ENCODE results near the gene TNNT1. TPM values are rescaled to one million over a fixed set of nuclear protein-coding genes. Genes with fewer than 3 reads are reported as not detected.
A peak's percentile ranks its signal among the peaks of the same experiment; 100 is the strongest.

Gene TNNT1
- polyA plus RNA-seq, 1 of the 3 experiments (the other 2 are of a cell fraction) = 39.5 TPM

DNA sequence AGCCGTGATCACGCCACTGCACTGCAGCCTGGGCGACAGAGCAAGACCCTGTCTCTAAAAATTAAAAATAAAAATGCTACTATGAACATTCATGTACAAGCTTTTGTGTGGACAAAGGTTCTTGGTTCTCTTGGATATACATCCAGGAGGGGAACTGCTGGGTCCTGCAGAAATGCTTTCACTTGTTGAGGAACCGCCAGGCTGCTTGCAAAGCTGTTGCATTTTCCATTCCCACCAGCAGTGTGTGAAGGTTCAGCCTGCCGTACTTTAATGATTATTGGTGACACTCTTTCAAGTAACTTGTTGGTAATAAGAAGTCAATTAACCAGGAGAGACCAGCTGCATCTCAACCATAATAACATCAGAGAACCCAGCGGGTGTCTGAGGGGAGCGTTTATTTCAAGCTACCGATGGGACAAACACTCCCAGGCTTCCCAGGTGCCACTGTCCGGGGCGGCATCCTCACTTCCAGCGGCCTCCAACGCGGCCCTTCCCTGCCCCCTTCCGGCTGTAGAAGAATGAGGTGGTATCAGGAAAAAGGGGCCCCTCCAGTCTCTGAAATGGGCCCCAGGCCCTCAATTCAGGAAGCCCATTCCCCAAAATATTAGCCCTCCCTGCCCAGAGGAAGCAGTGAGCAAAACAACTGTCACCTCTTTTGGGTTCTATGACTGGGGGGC, 16.4 kb downstream of the TNNT1 start:
- Histone ChIP-seq H3K36me3 (replicated peaks in 1 of 2; ENCODE audit: control insufficient read depth in 1 of 2, insufficient read depth in 2 of 2, low read length in 1 of 2) (no peaks in the 10 kb centered on the region), H3F3A (replicated peaks; ENCODE audit: insufficient read depth) (peaks cover 4% of the 10 kb centered on the region), H3K9me3 (no peaks in the 10 kb centered on the region), H3K79me2 (ENCODE audit: insufficient read depth) (no peaks in the 10 kb centered on the region), H3K4me2 (no peak overlapping the region), H4K20me1 (ENCODE audit: insufficient read depth) (no peaks in the 10 kb centered on the region), H3K9ac (no peak overlapping the region), H2AFZ (ENCODE audit: low read depth) (no peak overlapping the region), H3K27ac (ENCODE audit: low read depth in 2 of 2, low read length in 1 of 2) (no peak overlapping the region), H3K4me3 (ENCODE audit: low read depth in 2 of 2, low read length in 1 of 2) (no peak overlapping the region), H3K27me3 (ENCODE audit: insufficient read depth) (peaks cover 13% of the 10 kb centered on the region; the same call in 1 of the 2 replicates), H3K4me1 (ENCODE audit: control insufficient read depth in 1 of 2, insufficient read depth in 2 of 2, low read depth in 1 of 2, low read length in 1 of 2) (no peaks in the 10 kb centered on the region), H3K9me2 (no peaks in the 10 kb centered on the region)
- TF ChIP-seq GABPA (IDR thresholded peaks at IDR 0.05; ENCODE audit: low read depth) (no peak), RAD21 (IDR thresholded peaks at IDR 0.05; ENCODE audit: low read length) (peak; percentile 55), CTCF (IDR thresholded peaks at IDR 0.05) (peak; percentile 41), POLR2AphosphoS5 (IDR thresholded peaks at IDR 0.05; ENCODE audit: low read depth, low read length) (no peak)
- ChIA-PET POLR2A (interaction anchor here (0.5 kb wide), 1 partner anchor 104 kb away, joined by 5 read pairs; no protein-coding TSS in a partner anchor), CTCF (interaction anchor here (0.7 to 3.2 kb wide), 13 partner anchors 10 to 486 kb away, joined by 3 to 37 read pairs (median 4); partner anchors contain the start of gene PPP1R12C)
- DNase-seq = peak; percentile 56
- WGBS (ENCODE audit: low lambda C conversion rate) = 52% methylated on average over 14 of the region's 14 CpGs

DNA sequence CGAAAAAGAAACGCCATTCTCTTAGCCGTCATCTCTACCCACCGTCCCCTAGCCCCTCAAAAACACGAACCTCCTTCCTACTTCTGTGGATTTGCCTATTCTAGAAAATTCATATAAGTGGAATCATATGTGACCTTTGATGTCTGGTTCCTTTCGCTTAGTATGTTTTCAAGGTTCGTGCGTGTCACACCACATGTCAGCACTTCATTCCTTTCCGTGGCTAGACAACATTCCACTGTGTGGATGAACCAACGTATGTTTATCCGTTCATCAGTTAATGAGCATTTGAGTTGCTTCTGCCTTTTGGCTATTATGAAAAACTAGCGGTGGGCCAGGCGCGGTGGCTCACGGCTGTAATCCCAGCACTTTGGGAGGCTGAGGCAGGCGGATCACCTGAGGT, 17.6 kb downstream of the TNNT1 start:
- Histone ChIP-seq H3K9me3 (no peaks in the 10 kb centered on the region), H3K9me2 (no peaks in the 10 kb centered on the region), H3K27me3 (ENCODE audit: insufficient read depth) (peaks cover 13% of the 10 kb centered on the region; the same call in 1 of the 2 replicates), H4K20me1 (ENCODE audit: insufficient read depth) (no peaks in the 10 kb centered on the region), H3K4me1 (ENCODE audit: control insufficient read depth in 1 of 2, insufficient read depth in 2 of 2, low read depth in 1 of 2, low read length in 1 of 2) (no peaks in the 10 kb centered on the region), H3K27ac (ENCODE audit: low read depth in 2 of 2, low read length in 1 of 2) (no peak overlapping the region), H3K9ac (no peak overlapping the region), H3K4me3 (ENCODE audit: low read depth in 2 of 2, low read length in 1 of 2) (no peak overlapping the region), H3K79me2 (ENCODE audit: insufficient read depth) (no peaks in the 10 kb centered on the region), H3K4me2 (no peak overlapping the region), H3K36me3 (replicated peaks in 1 of 2; ENCODE audit: control insufficient read depth in 1 of 2, insufficient read depth in 2 of 2, low read length in 1 of 2) (no peaks in the 10 kb centered on the region), H2AFZ (ENCODE audit: low read depth) (no peak overlapping the region), H3F3A (replicated peaks; ENCODE audit: insufficient read depth) (peaks cover 4% of the 10 kb centered on the region)
- CTCF ChIA-PET = interaction anchor here (2.5 to 3.2 kb wide), 3 partner anchors 11 to 250 kb away, joined by 8 to 37 read pairs (median 23); no protein-coding TSS in a partner anchor
- 64% methylated on average over 16 of the region's 16 CpGs for WGBS (ENCODE audit: low lambda C conversion rate)
- no peak for DNase-seq
- POLR2A ChIA-PET = no interaction called here
- no peak for TF ChIP-seq EP300 (IDR thresholded peaks at IDR 0.05; ENCODE audit: borderline replicate concordance in 1 of 2, low read depth in 1 of 2, low read length in 1 of 2)
- TF ChIP-seq CTCF (IDR thresholded peaks at IDR 0.05) = no peak
- no peak for TF ChIP-seq CHD2 (IDR thresholded peaks at IDR 0.05; ENCODE audit: low read length, partially characterized antibody)
- no peak for TF ChIP-seq USF1 (IDR thresholded peaks at IDR 0.05; ENCODE audit: borderline replicate concordance, low read depth)
- no peak for TF ChIP-seq USF2 (IDR thresholded peaks at IDR 0.05; ENCODE audit: borderline replicate concordance, low read depth, low read length)
- TF ChIP-seq GATA2 (CRISPR knock-in tag; IDR thresholded peaks at IDR 0.05) = no peak
- TF ChIP-seq NRF1 (IDR thresholded peaks at IDR 0.05; ENCODE audit: low read depth, low read length) = no peak
- TF ChIP-seq MXI1 (IDR thresholded peaks at IDR 0.05; ENCODE audit: low read depth, low read length) = no peak
- no peak for TF ChIP-seq ZBTB33 (IDR thresholded peaks at IDR 0.05; ENCODE audit: borderline replicate concordance, low read depth)
- TF ChIP-seq IRF3 (IDR thresholded peaks at IDR 0.05; ENCODE audit: low read depth, low read length) = no peak
